Hepatocyte (in vitro differentiated cells): ENCODE results near the gene UBE2E2. TPM values are rescaled to one million over a fixed set of nuclear protein-coding genes. Genes with fewer than 3 reads are reported as not detected.

ENCODE experiments used
- DNase-seq: peaks from one replicate; pipeline ENCODE4 v3.0.0-alpha.2; 2016; ENCODE audit warnings: low spot score
- H2AFZ ChIP-seq: fragments of 200-600 bp; sonication (generic); 2 replicates; pipeline ENCODE4 v1.6.0; 2016; ENCODE audit warnings: antibody characterized with exemption, mild to moderate bottlenecking
- H3K27ac ChIP-seq: fragments of 200-600 bp; sonication (generic); 2 replicates; pipeline ENCODE4 v1.5.1; 2016; ENCODE audit warnings: mild to moderate bottlenecking
- H3K27me3 ChIP-seq: fragments of 200-600 bp; sonication (generic); 2 replicates; pipeline ENCODE4 v1.6.1; 2016
- H3K36me3 ChIP-seq: fragments of 200-600 bp; sonication (generic); replicated peaks from 2 replicates; pipeline ENCODE4 v1.5.1; 2016; ENCODE audit warnings: low read depth; ENCODE audit not compliant: insufficient read depth
- H3K4me1 ChIP-seq: fragments of 200-600 bp; sonication (generic); 2 replicates; pipeline ENCODE4 v1.5.1; 2016; ENCODE audit warnings: mild to moderate bottlenecking, moderate library complexity; ENCODE audit not compliant: insufficient read depth
- H3K4me2 ChIP-seq: fragments of 200-600 bp; sonication (generic); 2 replicates; pipeline ENCODE4 v1.6.0; 2016
- H3K4me3 ChIP-seq: fragments of 200-600 bp; sonication (generic); 2 replicates; pipeline ENCODE4 v1.5.1; 2016; ENCODE audit warnings: mild to moderate bottlenecking
- H3K79me2 ChIP-seq: fragments of 200-600 bp; sonication (generic); 2 replicates; pipeline ENCODE4 v1.6.0; 2017; ENCODE audit warnings: mild to moderate bottlenecking
- H3K9me2 ChIP-seq: fragments of 200-600 bp; sonication (generic); replicated peaks from 2 replicates; pipeline ENCODE4 v1.6.0; 2017; ENCODE audit warnings: mild to moderate bottlenecking; ENCODE audit not compliant: insufficient read depth
- H3K9me3 ChIP-seq: fragments of 200-600 bp; sonication (generic); 2 replicates; pipeline ENCODE4 v1.5.1; 2016; ENCODE audit warnings: low read depth, mild to moderate bottlenecking
- H4K20me1 ChIP-seq: fragments of 200-600 bp; sonication (generic); 2 replicates; pipeline ENCODE4 v1.6.0; 2016; ENCODE audit warnings: mild to moderate bottlenecking; ENCODE audit not compliant: insufficient read depth, poor library complexity, severe bottlenecking
- CTCF ChIP-seq: fragments of 200-600 bp; sonication (generic); IDR thresholded peaks from 2 replicates; pipeline ENCODE4 v1.5.1; 2016; ENCODE audit warnings: antibody characterized with exemption, mild to moderate bottlenecking; ENCODE audit not compliant: poor library complexity
- EZH2 ChIP-seq: fragments of 200-600 bp; sonication (generic); IDR thresholded peaks from 2 replicates; pipeline ENCODE4 v1.6.1; 2016; ENCODE audit warnings: antibody characterized with exemption, mild to moderate bottlenecking, borderline replicate concordance
- EZH2phosphoT487 ChIP-seq: fragments of 200-600 bp; sonication (generic); IDR thresholded peaks from one replicate; pipeline ENCODE4 v1.6.1; 2018; ENCODE audit warnings: antibody characterized with exemption, mild to moderate bottlenecking, low read depth, moderate library complexity; ENCODE audit not compliant: unreplicated experiment, severe bottlenecking
- WGBS: methylation state at CpG from one replicate; pipeline ENCODE4 v1.1.6; 2016; ENCODE audit warnings: low lambda C conversion rate; ENCODE audit errors: missing lambda C conversion rate; 5-methylcytosine and 5-hydroxymethylcytosine counted together
- polyA plus RNA-seq: library from polyadenylated mRNA; unstranded; fragments of >200 nt; fragmentation: Nextera tagmentation; extraction: Ambion mirVana; gene quantifications from 2 replicates; pipeline ENCODE4 v1.2.1, GENCODE V29; 2016
- total RNA-seq: library from RNA; depleted of rRNA; stranded (reverse); fragments of >200 nt; gene quantifications from 2 replicates; pipeline ENCODE4 v1.2.3, GENCODE V29; 2014

The UBE2E2 gene
- total and polyA plus RNA-seq, 2 experiments from 2014 or later, result 51.1 to 90.6 TPM

DNA sequence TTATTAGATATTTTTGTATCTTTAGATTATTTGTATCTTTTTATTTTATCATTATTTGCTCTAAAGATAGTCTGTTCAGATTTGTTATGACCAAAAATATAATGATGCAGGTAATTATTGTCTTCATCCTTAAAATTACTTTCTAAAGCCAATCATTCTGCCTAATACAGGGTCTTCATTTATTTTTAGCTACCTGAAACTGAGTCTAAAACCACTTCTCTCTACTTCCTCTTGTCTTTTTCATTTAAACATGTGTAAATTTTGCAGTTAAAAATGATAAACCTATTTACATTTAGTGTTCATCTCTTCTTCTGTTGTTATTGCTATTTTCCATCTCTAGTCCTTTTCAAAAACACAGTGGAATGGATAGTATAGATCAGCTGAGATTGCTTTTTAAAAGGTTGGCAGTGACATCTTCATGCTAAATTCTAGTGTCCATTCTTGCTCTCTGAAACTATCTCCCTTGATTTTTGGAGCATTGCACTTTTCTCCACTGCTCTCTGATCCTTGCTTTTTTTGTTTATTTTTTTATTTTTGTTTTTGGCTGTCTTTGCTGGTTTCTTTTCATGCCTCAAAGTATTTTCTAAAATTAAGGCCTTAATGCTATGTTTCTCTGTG, 91.8 kb downstream of the UBE2E2 start:
- TF ChIP-seq CTCF (no peak), EZH2 (no peak), EZH2phosphoT487 (no peak)
- H3K4me3 ChIP-seq, result no peak overlapping the region
- no peak overlapping the region for H3K4me2 ChIP-seq
- H3K9me2 ChIP-seq, result no peaks in the 10 kb centered on the region
- no peaks in the 10 kb centered on the region for H3K36me3 ChIP-seq
- no peaks in the 10 kb centered on the region for H3K9me3 ChIP-seq
- DNase-seq, result no peak
- no peak overlapping the region for H3K27ac ChIP-seq
- no peaks in the 10 kb centered on the region for H3K4me1 ChIP-seq
- H2AFZ ChIP-seq, result no peak overlapping the region
- no peaks in the 10 kb centered on the region for H3K27me3 ChIP-seq
- peaks cover 25% of the 10 kb centered on the region for H3K79me2 ChIP-seq
- no peaks in the 10 kb centered on the region for H4K20me1 ChIP-seq

DNA sequence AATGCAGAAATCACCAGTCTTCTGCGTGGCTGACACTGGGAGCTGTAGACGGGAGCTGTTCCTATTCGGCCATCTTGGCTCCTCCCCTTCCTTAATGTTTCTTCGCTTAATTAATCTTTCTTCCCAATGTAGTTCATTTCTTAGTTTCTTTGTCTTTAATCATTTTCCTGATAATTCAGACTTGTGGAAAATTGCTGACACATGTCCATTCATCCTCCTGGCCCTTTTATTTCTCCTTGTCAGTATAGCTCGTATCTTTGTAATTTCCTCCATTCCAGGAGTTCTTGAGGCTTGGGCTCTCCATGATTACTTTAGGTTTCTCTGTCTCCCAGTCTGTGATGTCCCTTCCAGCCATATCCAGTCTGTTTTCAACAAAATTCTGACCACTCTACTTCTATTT, 98.7 kb downstream of the UBE2E2 start:
- H3K4me2 ChIP-seq, result no peak overlapping the region
- no peak for DNase-seq
- no peaks in the 10 kb centered on the region for H3K9me2 ChIP-seq
- no peaks in the 10 kb centered on the region for H3K9me3 ChIP-seq
- H3K4me3 ChIP-seq, result no peak overlapping the region
- H3K36me3 ChIP-seq, result no peaks in the 10 kb centered on the region
- 94% methylated on average over 5 of the region's 5 CpGs for WGBS
- H2AFZ ChIP-seq, result no peak overlapping the region
- no peaks in the 10 kb centered on the region for H3K27me3 ChIP-seq
- H3K27ac ChIP-seq, result no peak overlapping the region
- no peaks in the 10 kb centered on the region for H3K4me1 ChIP-seq
- H4K20me1 ChIP-seq, result no peaks in the 10 kb centered on the region
- TF ChIP-seq EZH2 (no peak), EZH2phosphoT487 (no peak), CTCF (no peak)
- H3K79me2 ChIP-seq, result peaks cover 25% of the 10 kb centered on the region

DNA sequence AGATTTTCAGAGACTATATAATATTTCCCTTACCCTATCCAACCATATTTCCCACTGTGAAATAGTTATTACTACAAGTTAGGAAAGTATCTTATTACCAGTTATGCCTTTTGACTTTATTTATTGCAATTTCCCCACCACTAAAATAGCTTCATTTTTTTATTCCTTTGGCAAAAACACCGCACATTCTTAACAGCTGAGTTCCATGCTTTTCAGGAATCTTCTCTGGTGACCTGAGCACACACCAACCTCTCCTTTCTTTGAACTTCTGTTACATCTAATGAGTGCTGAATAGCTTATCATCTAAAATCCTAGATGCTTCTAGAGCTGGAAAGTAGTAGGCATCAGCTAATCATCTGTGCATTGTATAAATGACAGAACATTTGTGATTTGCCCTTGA, 99.1 kb downstream of the UBE2E2 start:
- Histone ChIP-seq H3K4me1 (no peaks in the 10 kb centered on the region), H3K27me3 (no peaks in the 10 kb centered on the region), H3K9me3 (no peaks in the 10 kb centered on the region), H3K79me2 (peaks cover 30% of the 10 kb centered on the region), H2AFZ (no peak overlapping the region), H3K4me2 (no peak overlapping the region), H3K4me3 (no peak overlapping the region), H3K27ac (no peak overlapping the region), H3K9me2 (no peaks in the 10 kb centered on the region), H4K20me1 (no peaks in the 10 kb centered on the region), H3K36me3 (no peaks in the 10 kb centered on the region)
- DNase-seq, result no peak
- WGBS, result 100% methylated on average over 1 of the region's 1 CpG
- no peak for TF ChIP-seq EZH2phosphoT487
- TF ChIP-seq CTCF, result no peak
- TF ChIP-seq EZH2, result no peak

- no peak overlapping the region for H3K27ac ChIP-seq
- no peak overlapping the region for H2AFZ ChIP-seq
- H4K20me1 ChIP-seq, result peaks cover 3% of the 10 kb centered on the region
- H3K36me3 ChIP-seq, result no peaks in the 10 kb centered on the region
- TF ChIP-seq EZH2phosphoT487 (no peak), EZH2 (no peak), CTCF (no peak)
- no peak for DNase-seq
- H3K4me1 ChIP-seq, result no peaks in the 10 kb centered on the region
- H3K27me3 ChIP-seq, result no peaks in the 10 kb centered on the region
- 81% methylated on average over 6 of the region's 6 CpGs for WGBS
- H3K79me2 ChIP-seq, result peaks cover 38% of the 10 kb centered on the region
- no peak overlapping the region for H3K4me2 ChIP-seq
- no peaks in the 10 kb centered on the region for H3K9me2 ChIP-seq
- H3K4me3 ChIP-seq, result no peak overlapping the region
- H3K9me3 ChIP-seq, result no peaks in the 10 kb centered on the region
Measured at GRCh38 chr3:23303601-23304217, 100.6 kb downstream of the UBE2E2 start.
